OCI-LY1 (cell line): ENCODE results near the gene PTPN14.

Experiments used
- CTCF ChIP-seq: fragments of 200-600 bp; sonication (generic), shearing (Covaris generic); IDR thresholded peaks from 2 replicates; pipeline ENCODE4 v1.5.1; 2017; ENCODE audit warnings: mild to moderate bottlenecking, antibody characterized with exemption, low read length, moderate library complexity, mixed read lengths
- EZH2 ChIP-seq: fragments of 200-600 bp; sonication (generic), shearing (Covaris generic); IDR thresholded peaks from 2 replicates; pipeline ENCODE4 v1.8.0; 2017; ENCODE audit warnings: borderline replicate concordance, mixed run types, mild to moderate bottlenecking, antibody characterized with exemption, low read length, moderate library complexity, mixed read lengths

DNA sequence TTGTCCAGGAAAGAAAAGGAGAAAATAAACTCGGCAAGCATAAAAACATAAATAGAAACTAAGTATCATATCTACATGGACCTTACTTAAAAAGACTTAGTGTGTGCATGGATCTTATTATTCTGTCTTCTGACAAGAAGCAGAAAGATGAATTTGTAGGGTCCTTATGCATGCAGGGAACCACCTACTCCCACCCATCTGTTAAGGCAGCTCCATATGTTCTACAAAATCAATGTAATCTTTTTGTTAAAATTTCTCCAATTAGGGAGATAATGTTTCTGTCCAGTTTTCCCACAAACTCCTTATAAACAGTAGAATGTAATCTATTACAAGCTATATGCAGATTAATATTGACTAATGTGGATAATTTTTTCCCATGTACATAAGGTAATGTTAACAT lies 13.9 kb upstream of the PTPN14 start:
- TF ChIP-seq CTCF (no peak), EZH2 (no peak)
